ENCODE measurements around the gene WAS.
"Not testable (repeated sequence)": the region's sequence is repeated elsewhere in the genome, so short reads cannot be mapped to it uniquely, and the experiment has no call there.

Gene WAS

DNA sequence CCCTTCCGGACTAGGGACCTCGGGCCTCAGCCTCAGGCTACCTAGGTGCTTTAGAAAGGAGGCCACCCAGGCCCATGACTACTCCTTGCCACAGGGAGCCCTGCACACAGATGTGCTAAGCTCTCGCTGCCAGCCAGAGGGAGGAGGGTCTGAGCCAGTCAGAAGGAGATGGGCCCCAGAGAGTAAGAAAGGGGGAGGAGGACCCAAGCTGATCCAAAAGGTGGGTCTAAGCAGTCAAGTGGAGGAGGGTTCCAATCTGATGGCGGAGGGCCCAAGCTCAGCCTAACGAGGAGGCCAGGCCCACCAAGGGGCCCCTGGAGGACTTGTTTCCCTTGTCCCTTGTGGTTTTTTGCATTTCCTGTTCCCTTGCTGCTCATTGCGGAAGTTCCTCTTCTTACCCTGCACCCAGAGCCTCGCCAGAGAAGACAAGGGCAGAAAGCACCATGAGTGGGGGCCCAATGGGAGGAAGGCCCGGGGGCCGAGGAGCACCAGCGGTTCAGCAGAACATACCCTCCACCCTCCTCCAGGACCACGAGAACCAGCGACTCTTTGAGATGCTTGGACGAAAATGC, at the start of gene WAS:
Gene WAS, plus strand, starts transcription at position 389 of the 572 bp plus-strand sequence. Its CDS starts 55 bp downstream, at position 444.
- Histone ChIP-seq H3K9ac (ENCODE audit: low read depth, low read length) (no peak within 1 kb of the TSS), H3K36me3 (ENCODE audit: insufficient read depth, low read length) (no peaks in the 10 kb centered on the region), H3K4me1 (ENCODE audit: insufficient read depth, low read length) (no peaks in the 10 kb centered on the region), H3K9me3 (ENCODE audit: control insufficient read depth, insufficient read depth, low read length) (no peaks in the 10 kb centered on the region)

DNA sequence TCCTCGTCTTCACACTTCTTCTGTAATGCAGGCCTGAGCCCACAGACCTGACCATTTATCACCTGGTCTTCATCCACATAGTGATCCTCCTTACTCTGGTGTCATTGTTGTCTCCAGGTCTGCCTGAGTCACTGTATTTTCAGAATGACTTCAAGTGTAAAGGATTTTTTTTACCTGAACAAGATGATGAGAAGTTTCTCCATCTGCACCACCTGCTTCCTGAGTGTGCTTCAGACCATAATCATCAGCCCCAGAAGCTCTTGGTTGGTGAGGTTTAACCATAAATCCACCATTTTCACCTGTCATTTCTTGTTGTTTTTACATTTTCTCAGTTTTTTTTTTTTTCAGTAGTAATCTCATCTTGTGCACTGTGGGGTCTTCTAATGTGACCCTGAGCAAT, 47.3 kb upstream of the WAS start:
- Histone ChIP-seq H3K9me3 (ENCODE audit: control insufficient read depth, insufficient read depth, low read length) (no peaks in the 10 kb centered on the region), H3K4me1 (ENCODE audit: insufficient read depth, low read length) (no peaks in the 10 kb centered on the region; the same call in 1 of the 2 replicates), H3K36me3 (ENCODE audit: insufficient read depth, low read length) (no peaks in the 10 kb centered on the region), H3K9ac (ENCODE audit: low read depth, low read length) (no peak overlapping the region)

DNA sequence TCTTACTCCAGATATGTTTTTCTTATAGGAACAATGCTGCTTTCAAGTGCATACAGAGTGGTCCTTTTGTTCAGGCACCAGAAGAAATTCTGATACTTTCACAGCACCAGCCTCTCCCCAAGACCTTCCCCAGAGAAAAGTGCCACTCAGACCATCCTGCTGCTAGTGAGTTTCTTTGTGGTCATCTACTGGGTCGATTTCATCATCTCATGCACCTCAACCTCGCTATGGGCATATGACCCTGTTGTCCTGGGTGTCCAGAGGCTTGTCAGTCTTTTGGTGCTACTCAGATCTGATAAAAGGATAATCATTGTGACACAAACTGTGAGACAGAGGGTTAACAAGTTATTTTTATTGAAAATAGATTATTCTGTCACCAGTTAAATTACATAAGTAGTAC, 46.8 kb upstream of the WAS start:
- Histone ChIP-seq H3K4me1 (ENCODE audit: insufficient read depth, low read length) (no peaks in the 10 kb centered on the region; the same call in 1 of the 2 replicates), H3K9me3 (ENCODE audit: control insufficient read depth, insufficient read depth, low read length) (no peaks in the 10 kb centered on the region), H3K36me3 (ENCODE audit: insufficient read depth, low read length) (no peaks in the 10 kb centered on the region), H3K9ac (ENCODE audit: low read depth, low read length) (no peak overlapping the region)

DNA sequence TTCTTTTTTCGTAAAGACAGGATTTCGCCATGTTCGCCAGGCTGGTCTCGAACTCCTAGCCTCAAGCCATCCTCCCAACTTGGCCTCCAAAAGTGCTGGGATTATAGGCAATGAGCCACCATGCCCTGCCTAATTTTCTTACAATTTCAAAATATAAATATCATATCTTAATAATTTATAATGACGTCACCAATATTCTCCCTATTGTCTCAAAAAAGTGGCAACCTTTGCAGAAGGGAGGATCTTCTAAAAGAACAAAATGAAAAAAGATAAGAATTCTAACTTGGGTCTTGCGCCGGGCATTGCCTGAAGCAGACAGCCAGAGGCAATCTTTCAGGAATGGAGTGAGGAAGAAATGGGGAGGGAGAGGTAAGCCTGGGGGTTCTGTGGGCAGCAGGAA, 37.9 kb upstream of the WAS start:
- no peaks in the 10 kb centered on the region for H3K36me3 ChIP-seq (ENCODE audit: insufficient read depth, low read length)
- no peaks in the 10 kb centered on the region for H3K9me3 ChIP-seq (ENCODE audit: control insufficient read depth, insufficient read depth, low read length)

DNA sequence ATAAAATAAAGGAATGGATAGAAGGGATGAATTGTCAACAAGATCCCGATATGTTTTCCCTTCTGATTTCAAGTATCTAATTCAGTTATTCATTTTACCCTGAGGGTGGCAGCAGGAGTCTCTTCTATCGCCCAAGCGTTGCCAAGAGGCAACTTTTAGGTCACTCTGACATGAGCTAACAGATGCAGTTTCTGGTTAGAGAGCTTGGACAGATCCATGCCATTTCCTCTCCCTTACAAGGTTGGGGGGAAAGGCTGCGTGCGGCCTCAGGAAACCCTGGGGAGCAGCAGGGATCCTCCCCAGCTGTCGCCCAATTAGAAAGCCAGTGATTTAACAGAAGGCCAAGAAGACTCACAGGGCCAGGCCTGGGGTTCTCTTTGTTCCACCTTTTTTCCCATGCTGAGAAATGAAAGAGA, 35.3 kb upstream of the WAS start:
- Histone ChIP-seq H3K9me3 (ENCODE audit: control insufficient read depth, insufficient read depth, low read length) (no peaks in the 10 kb centered on the region), H3K9ac (ENCODE audit: low read depth, low read length) (no peak overlapping the region), H3K4me1 (ENCODE audit: insufficient read depth, low read length) (peaks cover 11% of the 10 kb centered on the region), H3K36me3 (ENCODE audit: insufficient read depth, low read length) (no peaks in the 10 kb centered on the region)

More for the DNA sequence above, 37.9 kb upstream of the WAS start:
- peaks cover 5% of the 10 kb centered on the region for H3K4me1 ChIP-seq (ENCODE audit: insufficient read depth, low read length)
- no peak overlapping the region for H3K9ac ChIP-seq (ENCODE audit: low read depth, low read length)

DNA sequence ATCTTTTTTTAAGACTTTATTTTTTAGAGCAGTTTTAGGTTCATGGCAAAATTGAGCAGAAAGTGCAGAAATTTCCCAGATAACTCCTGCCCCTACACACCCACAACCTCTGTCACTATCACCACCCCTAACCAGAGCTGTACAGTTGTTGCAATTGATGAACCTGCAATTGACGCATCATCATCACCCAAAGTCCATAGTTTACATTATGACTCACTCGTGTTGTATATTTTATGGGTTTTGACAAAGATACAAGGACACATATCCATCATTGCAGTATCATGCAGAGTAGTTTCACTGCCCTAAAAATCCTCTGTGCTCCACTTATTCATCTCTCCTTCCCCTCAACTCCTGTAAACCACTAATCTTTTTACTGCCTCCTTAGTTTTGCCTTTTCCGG, 34.5 kb upstream of the WAS start:
- H3K4me1 ChIP-seq (ENCODE audit: insufficient read depth, low read length), result peaks cover 16% of the 10 kb centered on the region
- no peaks in the 10 kb centered on the region for H3K9me3 ChIP-seq (ENCODE audit: control insufficient read depth, insufficient read depth, low read length)
- H3K9ac ChIP-seq (ENCODE audit: low read depth, low read length), result no peak overlapping the region
- H3K36me3 ChIP-seq (ENCODE audit: insufficient read depth, low read length), result no peaks in the 10 kb centered on the region

DNA sequence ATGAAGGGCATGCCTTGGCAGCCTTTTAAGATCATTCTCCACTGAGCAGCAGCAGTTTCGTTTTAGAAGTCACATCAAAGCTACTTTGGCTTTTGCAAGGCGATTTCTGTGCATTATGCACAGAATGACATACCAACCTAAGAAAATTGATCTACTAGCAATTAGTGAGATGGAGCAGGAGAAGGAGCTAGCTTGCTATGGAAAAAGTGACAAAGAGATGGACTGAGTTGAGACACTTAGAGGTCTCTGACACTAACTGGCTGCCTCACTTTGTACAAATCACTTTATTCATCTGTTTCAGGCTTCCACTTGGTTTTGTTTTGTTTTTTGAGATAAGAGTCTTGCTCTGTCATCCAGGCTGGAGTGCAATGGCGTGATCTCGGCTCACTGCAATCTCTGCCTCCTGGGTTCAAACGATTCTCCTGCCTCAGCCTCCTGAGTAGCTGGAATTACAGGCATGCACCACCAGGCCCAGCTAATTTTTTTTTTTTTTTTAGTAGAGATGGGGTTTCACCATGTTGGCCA, 31.5 kb upstream of the WAS start:
- H3K4me1 ChIP-seq (ENCODE audit: insufficient read depth, low read length), result peaks cover 19% of the 10 kb centered on the region
- not testable (repeated sequence) for H3K9ac ChIP-seq (ENCODE audit: low read depth, low read length); H3K9me3 ChIP-seq (ENCODE audit: control insufficient read depth, insufficient read depth, low read length); H3K36me3 ChIP-seq (ENCODE audit: insufficient read depth, low read length)

DNA sequence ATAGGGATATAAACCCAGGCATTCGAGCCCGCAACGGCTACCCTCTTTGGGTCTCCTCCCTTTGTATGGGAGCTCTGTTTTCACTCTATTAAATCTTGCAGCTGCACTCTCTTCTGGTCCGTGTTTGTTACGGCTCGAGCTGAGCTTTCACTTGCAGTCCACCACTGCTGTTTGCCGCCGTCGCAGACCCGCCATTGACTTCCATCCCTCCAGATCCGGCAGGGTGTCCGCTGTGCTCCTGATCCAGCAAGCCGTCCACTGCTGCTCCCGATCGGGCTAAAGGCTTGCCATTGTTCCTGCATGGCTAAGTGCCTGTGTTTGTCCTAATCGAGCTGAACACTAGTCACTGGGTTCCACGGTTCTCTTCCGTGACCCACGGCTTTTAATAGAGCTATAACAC, 28.9 kb upstream of the WAS start:
- not testable (repeated sequence) for H3K9ac ChIP-seq (ENCODE audit: low read depth, low read length); H3K9me3 ChIP-seq (ENCODE audit: control insufficient read depth, insufficient read depth, low read length); H3K36me3 ChIP-seq (ENCODE audit: insufficient read depth, low read length)
- H3K4me1 ChIP-seq (ENCODE audit: insufficient read depth, low read length), result peaks cover 15% of the 10 kb centered on the region; the same call in 1 of the 2 replicates

DNA sequence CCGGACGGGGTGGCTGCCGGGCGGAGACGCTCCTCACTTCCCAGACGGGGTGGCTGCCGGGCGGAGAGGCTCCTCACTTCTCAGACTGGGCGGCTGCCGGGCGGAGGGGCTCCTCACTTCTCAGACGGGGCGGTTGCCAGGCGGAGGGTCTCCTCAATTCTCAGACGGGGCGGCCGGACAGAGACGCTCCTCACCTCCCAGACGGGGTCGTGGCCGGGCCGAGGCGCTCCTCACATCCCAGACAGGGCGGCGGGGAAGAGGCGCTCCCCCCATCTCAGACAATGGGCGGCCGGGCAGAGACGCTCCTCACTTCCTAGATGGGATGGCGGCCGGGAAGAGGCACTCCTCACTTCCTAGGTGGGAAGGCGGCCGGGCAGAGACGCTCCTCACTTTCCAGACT, 23.9 kb upstream of the WAS start:
- H3K4me1 ChIP-seq (ENCODE audit: insufficient read depth, low read length); H3K9me3 ChIP-seq (ENCODE audit: control insufficient read depth, insufficient read depth, low read length); H3K9ac ChIP-seq (ENCODE audit: low read depth, low read length); H3K36me3 ChIP-seq (ENCODE audit: insufficient read depth, low read length): not testable (repeated sequence)

DNA sequence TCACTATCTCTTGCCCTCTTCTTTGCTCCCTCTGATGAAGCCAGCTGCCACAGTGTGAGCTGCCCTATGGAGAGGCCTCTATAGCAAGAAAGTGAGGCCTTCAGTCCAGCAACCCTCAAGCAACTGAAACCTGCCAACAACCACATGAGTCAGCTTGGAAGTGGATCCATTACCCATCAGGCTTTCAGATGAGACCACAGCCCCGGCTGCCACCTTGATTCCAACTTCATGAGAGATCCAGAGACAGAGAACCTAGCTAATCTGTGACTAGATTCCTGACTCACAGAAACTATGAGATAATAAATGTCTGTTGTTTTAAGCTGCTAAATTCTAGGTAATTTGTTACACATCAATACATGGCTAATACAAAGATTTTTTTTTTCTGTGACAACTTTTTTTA, 20.4 kb upstream of the WAS start:
- no peak overlapping the region for H3K9ac ChIP-seq (ENCODE audit: low read depth, low read length)
- no peaks in the 10 kb centered on the region for H3K36me3 ChIP-seq (ENCODE audit: insufficient read depth, low read length)
- H3K9me3 ChIP-seq (ENCODE audit: control insufficient read depth, insufficient read depth, low read length), result no peaks in the 10 kb centered on the region
- H3K4me1 ChIP-seq (ENCODE audit: insufficient read depth, low read length), result no peaks in the 10 kb centered on the region

DNA sequence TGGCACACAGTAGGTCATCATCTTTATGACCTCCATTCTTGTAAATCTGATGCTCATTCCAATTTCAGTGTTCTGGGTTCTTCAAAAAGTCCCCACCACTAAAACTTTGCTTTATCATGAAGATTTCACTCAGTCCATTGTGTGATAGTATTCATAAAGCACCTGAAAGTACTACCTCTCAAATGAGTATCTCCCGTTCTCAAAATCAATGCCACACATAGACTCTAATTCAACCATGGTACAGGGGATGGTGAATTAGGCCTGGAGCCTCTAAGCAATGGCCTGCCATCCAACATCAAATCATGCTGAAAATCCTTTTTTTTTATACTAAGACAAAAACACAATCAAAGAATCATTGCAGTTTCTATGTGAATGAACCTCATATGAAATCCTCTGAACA, 19.4 kb upstream of the WAS start:
- H3K36me3 ChIP-seq (ENCODE audit: insufficient read depth, low read length), result no peaks in the 10 kb centered on the region
- H3K9ac ChIP-seq (ENCODE audit: low read depth, low read length), result no peak overlapping the region
- H3K4me1 ChIP-seq (ENCODE audit: insufficient read depth, low read length), result no peaks in the 10 kb centered on the region
- no peaks in the 10 kb centered on the region for H3K9me3 ChIP-seq (ENCODE audit: control insufficient read depth, insufficient read depth, low read length)

DNA sequence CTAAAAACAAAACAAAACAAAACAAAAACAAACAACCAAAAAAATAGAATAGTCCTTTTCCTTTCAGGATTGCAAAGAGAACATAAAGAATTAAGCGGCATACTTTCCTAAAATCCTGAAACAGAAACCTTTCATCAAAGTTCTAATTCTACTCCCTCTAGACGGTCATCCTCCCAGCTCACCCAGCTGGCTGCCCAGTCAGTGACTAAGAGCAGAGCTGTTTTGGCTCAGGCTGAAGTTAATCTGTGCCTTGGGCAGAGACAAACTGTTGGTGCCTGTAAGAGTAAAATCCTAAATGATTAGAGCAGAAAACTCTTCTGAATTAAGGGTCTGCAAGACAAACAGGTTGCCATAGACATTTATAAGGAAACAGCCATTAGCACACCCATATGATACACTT, 17.6 kb upstream of the WAS start:
- H3K4me1 ChIP-seq (ENCODE audit: insufficient read depth, low read length), result no peaks in the 10 kb centered on the region
- no peaks in the 10 kb centered on the region for H3K9me3 ChIP-seq (ENCODE audit: control insufficient read depth, insufficient read depth, low read length)

DNA sequence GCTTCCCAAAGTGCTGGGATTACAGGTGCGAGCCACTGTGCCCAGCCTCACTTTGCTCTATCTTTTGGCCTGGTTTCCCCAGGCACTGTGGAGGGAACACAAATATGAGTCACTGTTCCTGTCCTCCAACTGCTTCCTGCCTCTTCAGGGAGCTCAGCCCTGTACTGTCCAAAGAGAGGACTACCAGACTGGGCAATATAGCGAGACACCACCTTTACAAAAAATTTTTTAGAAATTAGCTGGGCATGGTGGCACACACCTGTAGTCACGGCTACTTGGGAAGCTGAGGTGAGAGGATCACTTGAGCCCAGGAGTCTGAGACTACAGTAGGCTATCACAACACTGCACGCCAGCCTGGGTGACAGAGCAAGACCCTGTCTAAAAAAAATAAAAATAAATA, 16.9 kb upstream of the WAS start:
- Histone ChIP-seq H3K4me1 (ENCODE audit: insufficient read depth, low read length) (no peaks in the 10 kb centered on the region), H3K9ac (ENCODE audit: low read depth, low read length) (no peak overlapping the region), H3K36me3 (ENCODE audit: insufficient read depth, low read length) (no peaks in the 10 kb centered on the region), H3K9me3 (ENCODE audit: control insufficient read depth, insufficient read depth, low read length) (no peaks in the 10 kb centered on the region)

More for the DNA sequence above, 17.6 kb upstream of the WAS start:
- no peak overlapping the region for H3K9ac ChIP-seq (ENCODE audit: low read depth, low read length)
- H3K36me3 ChIP-seq (ENCODE audit: insufficient read depth, low read length), result no peaks in the 10 kb centered on the region

DNA sequence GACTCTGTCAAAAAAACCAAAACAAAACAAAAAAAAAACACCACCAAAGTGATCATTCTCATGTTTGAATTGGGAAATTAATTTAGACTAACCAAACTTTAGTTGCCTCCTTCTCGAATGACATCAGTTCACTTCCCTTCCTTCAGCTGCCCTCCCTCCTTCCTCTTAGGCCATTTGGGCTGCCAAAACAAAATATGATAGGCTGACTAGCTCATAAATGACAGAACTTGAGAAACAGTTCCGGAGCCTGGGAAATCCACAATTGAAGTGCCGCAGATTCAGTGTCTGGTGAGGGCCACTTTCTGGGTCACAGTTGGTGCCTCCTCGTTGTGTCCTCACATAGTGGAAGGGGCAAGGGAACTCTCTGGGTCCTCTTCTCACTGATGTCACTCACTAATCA, 16.1 kb upstream of the WAS start:
- H3K36me3 ChIP-seq (ENCODE audit: insufficient read depth, low read length), result no peaks in the 10 kb centered on the region
- H3K9ac ChIP-seq (ENCODE audit: low read depth, low read length), result no peak overlapping the region
- no peaks in the 10 kb centered on the region for H3K4me1 ChIP-seq (ENCODE audit: insufficient read depth, low read length)
- no peaks in the 10 kb centered on the region for H3K9me3 ChIP-seq (ENCODE audit: control insufficient read depth, insufficient read depth, low read length)

DNA sequence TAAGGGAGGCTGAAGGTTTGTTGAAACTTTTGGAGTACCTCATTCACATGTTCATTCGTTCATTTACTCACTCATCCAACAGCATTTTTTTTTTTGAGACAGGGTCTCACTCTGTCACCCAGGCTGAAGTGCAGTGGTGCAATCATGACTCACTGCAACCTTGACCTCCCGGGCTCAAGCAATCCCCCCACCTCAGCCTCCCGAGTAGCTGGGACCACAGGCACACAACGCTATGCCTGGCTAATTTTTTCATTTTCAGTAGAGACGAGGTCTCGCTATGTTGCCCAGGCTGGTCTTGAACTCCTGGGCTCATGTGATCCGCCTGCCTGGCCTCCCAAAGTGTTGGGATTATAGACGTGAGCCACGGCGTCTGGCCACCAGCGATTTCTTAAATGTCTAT, 15.4 kb upstream of the WAS start:
- not testable (repeated sequence) for H3K36me3 ChIP-seq (ENCODE audit: insufficient read depth, low read length); H3K4me1 ChIP-seq (ENCODE audit: insufficient read depth, low read length); H3K9me3 ChIP-seq (ENCODE audit: control insufficient read depth, insufficient read depth, low read length)

More for the DNA sequence above, 15.4 kb upstream of the WAS start:
- not testable (repeated sequence) for H3K9ac ChIP-seq (ENCODE audit: low read depth, low read length)

Measured in ES-I3 (cell line).